RPMI7951 (cell line): ENCODE data around the gene PTPN20. TPM values are rescaled to one million over a fixed set of nuclear protein-coding genes. Genes with fewer than 3 reads are reported as not detected.

Source experiments
- DNase-seq: peaks from one replicate; pipeline ENCODE4 v3.0.0-alpha.2; 2012; ENCODE audit warnings: low read depth
- total RNA-seq: library from RNA; depleted of rRNA; stranded (reverse); fragments of >200 nt; shearing (Covaris generic); gene quantifications from 2 replicates; pipeline ENCODE4 v1.2.3, GENCODE V29; 2014

Gene PTPN20
- total RNA-seq, 1 experiment from 2014 or later, result 4.9 TPM

DNA sequence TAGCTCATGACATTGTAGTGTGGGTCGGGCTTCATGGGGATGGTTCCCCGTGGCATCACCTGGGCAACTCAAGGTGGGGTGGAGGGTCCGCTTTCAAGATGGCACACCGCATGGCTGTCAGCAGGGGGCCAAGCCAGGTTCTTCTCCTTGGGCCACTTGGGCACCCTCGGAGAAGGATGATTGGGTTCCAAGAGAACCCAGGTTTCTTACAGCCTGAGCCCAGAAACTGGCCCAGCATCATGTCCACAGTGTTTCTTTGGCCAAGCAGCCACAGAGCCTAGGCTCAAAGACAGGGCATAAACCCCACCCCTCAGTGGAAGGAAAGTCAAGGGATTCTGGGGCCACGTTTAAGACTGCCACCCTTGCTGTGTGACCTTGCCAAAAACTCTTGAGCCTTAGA lies 110.6 kb downstream of the PTPN20 start:
- no peak for DNase-seq

- DNase-seq, result no peak
Observed at GRCh38 chr10:47022311-47023131, 111.3 kb downstream of the PTPN20 start.

- DNase-seq, result no peak
Observed at GRCh38 chr10:47023237-47024045, 112.2 kb downstream of the PTPN20 start.

- DNase-seq, result no peak
Observed at GRCh38 chr10:47024046-47024322, 112.8 kb downstream of the PTPN20 start.

- DNase-seq, result no peak
Observed at GRCh38 chr10:47024399-47025252, 113.4 kb downstream of the PTPN20 start.

GRCh38 chr10:47025253-47025539 lies 114.0 kb downstream of the PTPN20 start:
- no peak for DNase-seq

DNA sequence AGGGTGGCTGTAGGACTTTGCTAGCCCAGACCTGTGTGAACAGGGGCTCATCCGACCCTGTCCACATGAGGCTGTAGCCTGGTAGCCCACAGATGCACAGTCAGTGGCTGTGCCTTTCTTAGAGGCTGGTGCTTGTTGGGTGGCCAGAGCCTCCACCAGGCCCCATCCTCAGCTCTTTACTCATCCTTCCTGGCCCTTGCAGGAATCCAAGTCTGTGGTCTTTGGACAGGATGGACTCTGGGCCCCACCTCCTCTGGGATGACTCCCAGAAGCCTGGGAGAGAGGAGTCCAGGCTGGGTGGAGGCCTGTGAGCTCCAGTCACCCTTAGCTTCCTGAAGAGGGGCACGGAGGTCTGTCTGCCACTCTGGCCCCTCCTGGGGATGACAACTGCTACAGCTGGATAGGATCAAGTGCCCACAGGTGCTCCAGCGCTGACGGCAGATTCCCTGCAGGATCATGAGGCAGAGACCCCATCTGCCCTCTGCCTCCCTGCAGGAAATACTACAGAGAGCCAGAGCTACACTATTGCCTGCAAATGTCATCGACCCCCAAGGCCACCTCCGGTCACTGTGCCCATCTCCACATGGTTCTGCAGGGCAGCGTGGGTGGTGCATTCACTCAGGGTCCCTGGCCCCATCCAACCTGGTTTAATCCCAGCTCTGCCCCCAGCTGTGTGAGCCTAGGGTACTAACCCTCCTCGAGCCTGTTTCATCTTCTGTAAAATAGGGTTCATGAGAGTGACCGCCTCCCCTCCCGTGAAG lies 114.5 kb downstream of the PTPN20 start:
- DNase-seq, result peak; percentile 36

DNA sequence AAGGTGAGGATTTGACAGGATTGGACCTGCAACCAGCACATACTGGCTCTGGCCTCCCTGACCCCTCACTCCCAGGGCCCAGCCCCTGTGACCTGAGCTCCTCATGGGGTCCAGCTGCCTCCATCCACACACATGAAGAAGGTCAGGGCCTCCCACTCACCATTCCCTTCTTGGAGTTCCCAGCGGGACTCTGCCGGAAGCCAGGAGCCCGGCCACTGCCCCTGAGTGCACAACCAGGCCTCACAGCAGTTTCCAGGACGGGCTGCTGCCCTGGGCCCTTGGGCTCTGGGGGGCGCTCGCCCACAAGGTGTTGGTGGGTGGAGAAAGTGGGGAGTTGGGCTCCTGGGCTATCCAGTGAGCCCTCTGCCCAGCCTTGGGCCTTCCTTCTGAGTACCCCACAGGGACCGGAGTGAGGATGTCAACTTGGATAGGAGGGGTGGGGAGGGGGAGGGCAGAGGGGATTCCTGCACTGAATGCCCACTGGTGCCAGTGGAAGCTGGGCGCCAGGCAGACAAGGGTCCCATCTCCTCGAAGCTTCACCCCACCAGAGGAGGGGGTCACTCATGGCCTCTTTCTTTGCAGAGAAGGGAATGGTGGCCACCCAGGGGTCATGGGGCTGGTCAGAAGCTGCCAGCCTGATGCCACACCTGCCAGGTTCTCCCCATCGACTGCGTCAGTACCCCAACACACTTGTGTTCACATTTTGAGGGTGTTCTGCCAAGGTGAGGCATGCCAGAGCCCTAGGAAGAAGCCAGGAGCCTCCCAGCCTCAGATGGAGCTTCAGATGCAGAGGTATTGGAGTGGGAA lies 115.3 kb downstream of the PTPN20 start:
- no peak for DNase-seq

GRCh38 chr10:47027108-47027783 lies 116.0 kb downstream of the PTPN20 start:
- no peak for DNase-seq

- no peak for DNase-seq
Observed at GRCh38 chr10:47027784-47028260, 116.6 kb downstream of the PTPN20 start.

DNA sequence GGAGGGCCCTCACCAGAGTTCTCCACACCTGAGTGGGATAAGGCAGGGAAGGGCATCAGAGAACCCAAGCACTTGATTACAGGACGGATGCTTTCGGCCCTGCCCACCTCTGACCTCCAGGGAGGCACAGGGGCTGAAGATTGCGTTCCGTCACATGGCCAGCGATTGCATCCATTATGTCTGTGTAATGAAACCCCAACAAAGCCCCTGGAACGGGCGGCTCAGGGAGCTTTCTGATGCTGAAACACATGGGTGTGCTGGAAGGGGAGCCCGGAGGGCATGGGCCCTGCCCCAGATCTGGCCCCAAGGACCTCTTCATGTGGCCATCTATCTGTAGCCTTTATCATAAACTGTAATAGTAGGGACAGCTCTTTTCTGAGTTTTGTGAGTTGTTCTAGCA lies 117.2 kb downstream of the PTPN20 start:
- no peak for DNase-seq

DNA sequence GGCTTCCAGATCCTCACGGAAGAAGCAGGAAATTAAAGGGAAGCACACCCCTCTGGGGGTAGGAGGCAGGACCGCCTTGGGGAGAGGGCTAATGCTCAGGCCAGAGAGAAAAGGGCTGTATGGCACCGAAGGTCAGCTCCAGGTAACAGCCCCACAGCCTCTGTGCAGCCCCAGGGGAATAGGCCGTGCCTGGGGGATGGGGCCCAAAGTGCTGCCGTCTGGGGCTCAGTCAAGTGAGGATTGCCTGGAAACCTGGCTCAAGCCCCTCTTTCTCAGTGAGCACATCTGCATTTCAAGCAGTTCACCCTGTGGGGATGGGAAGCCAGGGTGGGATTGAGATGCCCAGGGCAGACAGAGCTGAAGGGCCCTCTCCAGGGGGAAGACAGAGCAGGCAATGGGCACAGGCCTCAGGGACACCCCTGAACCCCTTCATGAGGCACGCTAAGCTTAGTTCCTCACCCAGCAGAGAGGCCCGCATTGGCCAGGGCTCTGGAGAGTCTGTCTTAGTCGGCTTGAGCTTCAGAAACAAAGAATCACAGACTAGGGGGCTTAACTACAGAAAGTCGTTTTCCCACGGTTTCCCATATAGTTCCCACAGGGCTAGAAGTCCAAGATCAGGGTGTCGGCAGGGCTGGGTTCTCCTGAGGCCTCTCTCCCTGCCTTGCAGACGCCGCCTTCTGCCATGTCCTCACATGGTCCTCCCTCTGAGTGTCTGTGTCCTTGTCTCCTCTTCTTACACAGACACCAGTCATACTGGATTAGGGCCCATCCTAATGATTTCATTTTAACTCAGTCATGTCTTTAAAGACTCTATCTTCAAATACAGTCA lies 118.2 kb downstream of the PTPN20 start:
- no peak for DNase-seq

- DNase-seq, result no peak
Observed at GRCh38 chr10:47030191-47030703, 119.0 kb downstream of the PTPN20 start.

- DNase-seq, result peak; percentile 11
Observed at GRCh38 chr10:47031211-47031900, 120.1 kb downstream of the PTPN20 start.

GRCh38 chr10:47031901-47032465 lies 120.8 kb downstream of the PTPN20 start:
- DNase-seq, result no peak

DNA sequence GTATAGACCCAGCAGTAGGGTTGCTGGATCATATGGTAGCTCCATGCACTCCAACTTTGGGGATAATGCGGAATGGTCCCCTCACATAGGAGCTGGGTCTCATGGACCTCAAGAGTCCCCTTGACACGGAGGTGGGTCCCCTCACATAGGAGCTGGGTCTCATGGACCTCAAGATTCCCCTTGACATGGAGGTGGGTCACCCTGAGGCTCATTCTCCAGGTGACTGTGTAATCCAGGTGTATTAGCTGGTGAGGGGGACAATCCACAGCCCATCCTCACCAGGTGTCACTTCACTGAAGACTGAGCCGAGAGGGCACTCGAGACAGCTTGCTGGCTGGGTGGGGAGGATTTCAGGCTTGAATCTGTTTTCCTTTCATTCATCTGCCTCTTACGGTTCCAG lies 121.9 kb downstream of the PTPN20 start:
- DNase-seq, result no peak

GRCh38 chr10:47033541-47034270 lies 122.5 kb downstream of the PTPN20 start:
- no peak for DNase-seq
